HepG2 (cell line): Measurements from ENCODE around the gene TRPV5. TPM values are rescaled to one million over a fixed set of nuclear protein-coding genes. Genes with fewer than 3 reads are reported as not detected.

Source experiments
- ATAC-seq: fragments of 200-7000 bp; cut with Tn5 transposase; 3 replicates; pipeline ENCODE4 v1.9.1; 2020; ENCODE audit warnings: mild to moderate bottlenecking, moderate library complexity
- BruUV-seq: library from RNA; stranded (reverse); fragments of 400-500 nt; replicated peaks from 2 replicates; lab custom pipeline; 2021; lab: Mats Ljungman, UMichigan
- CTCF ChIA-PET: fragments of 300-600 bp; formaldehyde crosslinking; extraction: SDS; loops from one replicate; lab custom pipeline; 2021; ENCODE audit warnings: low total read pairs, inconsistent platforms, low intra/inter-chr PET ratio; lab: Yijun Ruan, JAX
- POLR2A ChIA-PET: fragments of 350-600 bp; sonication (Branson Sonifier 250); formaldehyde crosslinking; loops from one replicate; lab custom pipeline; 2020; ENCODE audit warnings: antibody characterized with exemption, inconsistent platforms; lab: Yijun Ruan, JAX
- DNase-seq: peaks from one replicate; pipeline ENCODE4 v3.0.0-alpha.2; 2015; ENCODE audit warnings: low spot score
- FAIRE-seq: peaks from 3 replicates; lab custom pipeline; 2011; peaks lifted over from hg19 to GRCh38; lab: Jason Lieb, UNC
- H2AFZ ChIP-seq: one replicate; pipeline ENCODE4 v1.6.1; 2011; ENCODE audit warnings: low read length, inconsistent platforms
- H3K27ac ChIP-seq: fragments of 300-600 bp; 3 replicates; pipeline ENCODE4 v1.8.0; 2011; ENCODE audit warnings: mixed run types, mild to moderate bottlenecking, mixed read lengths, low read length, inconsistent platforms; ENCODE audit not compliant: insufficient read depth; ENCODE audit errors: extremely low read length
- H3K27me3 ChIP-seq, 2 experiments: fragments of 200-600 bp in 1 of 2; 2 replicates in 1 of 2; 3 replicates in 1 of 2; pipeline versions ENCODE4 v1.6.0 to v1.8.0; 2011; ENCODE audit warnings: low read length in 2 of 2, mild to moderate bottlenecking in 2 of 2, moderate library complexity in 2 of 2, inconsistent platforms in 1 of 2; ENCODE audit not compliant: insufficient read depth in 2 of 2, control insufficient read depth in 1 of 2
- H3K36me3 ChIP-seq, 2 experiments: fragments of 200-600 bp in 1 of 2; replicated peaks in 1 of 2; 2 replicates in 1 of 2; 3 replicates in 1 of 2; pipeline versions ENCODE4 v1.5.1 to v1.8.0; 2011; ENCODE audit warnings: low read length in 2 of 2, inconsistent platforms in 1 of 2; ENCODE audit not compliant: insufficient read depth in 2 of 2, control insufficient read depth in 1 of 2
- H3K4me1 ChIP-seq: 2 replicates; pipeline ENCODE4 v1.5.1; 2012; ENCODE audit warnings: low read length, inconsistent platforms; ENCODE audit not compliant: insufficient read depth
- H3K4me2 ChIP-seq: 2 replicates; pipeline ENCODE4 v1.6.0; 2011; ENCODE audit warnings: low read depth, low read length, inconsistent platforms
- H3K4me3 ChIP-seq, 3 experiments: fragments of 200-600 bp in 1 of 3; sonication (generic), shearing (Covaris generic) in 1 of 3; replicated peaks in 1 of 3; 2 replicates each; pipeline ENCODE4 v1.5.1; 2011 to 2016; ENCODE audit warnings: low read length in 3 of 3, inconsistent platforms in 2 of 3, low read depth in 2 of 3, mild to moderate bottlenecking in 2 of 3, control low read depth in 1 of 3, mixed read lengths in 1 of 3; ENCODE audit not compliant: insufficient read depth in 1 of 3
- H3K79me2 ChIP-seq: one replicate; pipeline ENCODE4 v1.6.1; 2011; ENCODE audit warnings: low read length, inconsistent platforms; ENCODE audit not compliant: insufficient read depth
- H3K9ac ChIP-seq: 2 replicates; pipeline ENCODE4 v1.6.0; 2011; ENCODE audit warnings: mild to moderate bottlenecking, low read depth, low read length, inconsistent platforms; ENCODE audit not compliant: insufficient read depth
- H3K9me3 ChIP-seq: 2 replicates; pipeline ENCODE4 v1.5.1; 2012; ENCODE audit warnings: mild to moderate bottlenecking, low read length
- H4K20me1 ChIP-seq: 2 replicates; pipeline ENCODE4 v1.6.0; 2011; ENCODE audit warnings: inconsistent platforms, mild to moderate bottlenecking, low read length, moderate library complexity; ENCODE audit not compliant: insufficient read depth
- DPF2 ChIP-seq: sonication (generic); formaldehyde crosslinking; IDR thresholded peaks from 2 replicates; pipeline ENCODE4 v1.4.0; 2020; ENCODE audit warnings: mild to moderate bottlenecking, low read depth, missing genetic modification reagents, borderline replicate concordance
- FOXK1 ChIP-seq: sonication (generic); formaldehyde crosslinking; IDR thresholded peaks from 2 replicates; pipeline ENCODE4 v1.4.0; 2020; ENCODE audit warnings: low read depth, missing genetic modification reagents, borderline replicate concordance
- JUN ChIP-seq: sonication (generic); formaldehyde crosslinking; IDR thresholded peaks from 2 replicates; pipeline ENCODE4 v1.4.0; 2020; ENCODE audit warnings: mild to moderate bottlenecking, missing genetic modification reagents
- KMT2B ChIP-seq: IDR thresholded peaks from 2 replicates; pipeline ENCODE4 v1.6.1; 2016; ENCODE audit warnings: missing genetic modification reagents, missing compliant biosample characterization
- MBD4 ChIP-seq: IDR thresholded peaks from 2 replicates; pipeline ENCODE4 v1.6.1; 2012; ENCODE audit warnings: low read length, inconsistent platforms, borderline replicate concordance
- MIXL1 ChIP-seq: IDR thresholded peaks from 2 replicates; pipeline ENCODE4 v1.6.1; 2016
- MYC ChIP-seq: sonication (generic); formaldehyde crosslinking; IDR thresholded peaks from 2 replicates; pipeline ENCODE4 v1.9.0; 2021; ENCODE audit warnings: missing genetic modification reagents, borderline replicate concordance
- NFKBIZ ChIP-seq: IDR thresholded peaks from 2 replicates; pipeline ENCODE4 v1.6.1; 2018; ENCODE audit warnings: missing genetic modification reagents, missing compliant biosample characterization
- ZNF550 ChIP-seq: sonication (generic); formaldehyde crosslinking; IDR thresholded peaks from 2 replicates; pipeline ENCODE4 v1.4.0; 2020; ENCODE audit warnings: mild to moderate bottlenecking, missing genetic modification reagents, borderline replicate concordance
- ZNF720 ChIP-seq: sonication (generic); formaldehyde crosslinking; IDR thresholded peaks from 2 replicates; pipeline ENCODE4 v1.4.0; 2020; ENCODE audit warnings: missing genetic modification reagents
- ZUFSP ChIP-seq: sonication (generic); formaldehyde crosslinking; IDR thresholded peaks from 2 replicates; pipeline ENCODE4 v1.9.0; 2021; ENCODE audit warnings: missing genetic modification reagents, mild to moderate bottlenecking, borderline replicate concordance
- WGBS: methylation state at CpG from one replicate; pipeline ENCODE4 v1.1.6; 2017; ENCODE audit warnings: low lambda C conversion rate; 5-methylcytosine and 5-hydroxymethylcytosine counted together
- in situ Hi-C: cut with HindIII; loops from 2 replicates; pipeline ENCODE4 v1.10.0; 2017; ENCODE audit warnings: low pct_unique_long_range_greater_than_20kb; ENCODE audit not compliant: extremely low pct_ligation_motif_present
- intact Hi-C: fragments of 100-400 bp; cut with micrococcal nuclease; formaldehyde crosslinking; loops from one replicate; pipeline ENCODE4 v1.10.0; 2022; ENCODE audit not compliant: unreplicated experiment
- polyA plus RNA-seq, 8 experiments: library from polyadenylated mRNA; depleted of rRNA in 3 of 8; stranded (reverse) in 7 of 8; unstranded in 1 of 8; fragments of >200 nt; fragmentation: Illumina TruSeq in 4 of 8; extraction: Trizol in 4 of 8; gene quantifications; 2 replicates each; pipeline versions ENCODE4 v1.2.1 to v1.2.3, GENCODE V29; 2011 to 2016; ENCODE audit warnings: low read depth in 4 of 8, missing spikeins in 1 of 8, mixed read lengths in 1 of 8; ENCODE audit not compliant: insufficient read depth in 1 of 8
- total RNA-seq, 5 experiments: library from RNA; depleted of rRNA; stranded (reverse); fragments of >200 nt; fragmentation: Illumina TruSeq; extraction: Trizol; gene quantifications; 2 replicates each; pipeline ENCODE4 v1.2.3, GENCODE V29; 2016; ENCODE audit warnings: low read depth in 1 of 5
- TF ChIP-seq, protein P1 (sequence below): sonication (generic); formaldehyde crosslinking; IDR thresholded peaks from one replicate; pipeline ENCODE4 v1.5.1; 2020; ENCODE audit warnings: mild to moderate bottlenecking, missing genetic modification reagents; ENCODE audit errors: not compliant biosample characterization

The TRPV5 gene
- total and polyA plus RNA-seq, 2 of the 13 experiments (the other 11 are each of a cell fraction or from before 2014, with no cell fraction given): not detected

GRCh38 chr7:142878315-142878714 is 55.2 kb downstream of the TRPV5 start (continued):
- TF ChIP-seq MBD4 (no peak), NFKBIZ (CRISPR knock-in tag) (no peak)
- TF ChIP-seq, all 625 proteins: peak for 0

DNA sequence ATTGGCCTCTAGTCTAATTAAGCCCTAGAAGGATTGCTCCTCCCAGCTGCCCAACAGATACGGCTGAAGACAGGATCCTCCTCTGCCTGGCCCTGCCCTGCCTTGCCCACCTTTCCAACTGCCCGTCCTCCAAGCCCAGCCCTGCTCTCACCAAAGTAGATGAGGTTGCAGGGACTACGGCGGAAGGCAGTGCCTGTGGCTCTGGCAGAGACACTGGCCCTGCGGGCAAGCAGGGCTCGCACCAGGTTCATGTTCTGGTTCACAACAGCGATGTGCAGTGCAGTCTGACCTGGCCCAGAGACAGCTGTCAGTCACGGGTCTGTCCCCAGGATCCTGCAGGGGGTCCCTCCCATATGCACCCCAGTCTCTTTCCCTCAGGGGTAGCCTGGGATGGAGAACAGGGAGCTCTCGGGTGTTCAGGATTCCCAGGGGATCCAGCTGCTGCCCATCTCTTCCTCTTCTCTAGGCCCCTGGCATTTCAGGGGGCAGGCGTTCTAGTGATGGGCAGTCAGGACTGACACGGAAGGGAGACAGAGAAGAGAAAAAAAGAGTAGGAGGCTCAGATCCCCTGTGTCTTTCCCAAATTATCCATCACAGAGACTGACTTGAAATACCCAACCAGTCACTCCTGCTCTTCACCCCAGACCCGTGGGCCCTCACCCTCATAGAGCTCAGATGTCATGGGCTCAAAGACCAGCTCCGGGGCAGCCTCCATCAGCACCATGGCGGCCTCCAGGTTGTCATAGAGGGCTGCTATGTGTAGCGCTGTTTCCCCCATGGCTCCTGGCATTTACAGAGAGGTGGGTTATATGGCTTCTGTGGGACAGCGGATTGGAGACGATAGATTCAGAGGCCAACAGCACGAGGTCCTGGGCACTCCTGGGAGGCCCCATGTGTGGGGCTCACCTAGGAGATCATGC is 56.3 kb downstream of the TRPV5 start:
- TF ChIP-seq JUN (CRISPR knock-in tag) (no peak), KMT2B (CRISPR knock-in tag) (no peak), ZUFSP (no peak), ZNF550 (CRISPR knock-in tag) (no peak), FOXK1 (no peak), ZNF720 (CRISPR knock-in tag) (no peak), DPF2 (no peak), MYC (no peak), MIXL1 (no peak)
- TF ChIP-seq, protein P1, sequence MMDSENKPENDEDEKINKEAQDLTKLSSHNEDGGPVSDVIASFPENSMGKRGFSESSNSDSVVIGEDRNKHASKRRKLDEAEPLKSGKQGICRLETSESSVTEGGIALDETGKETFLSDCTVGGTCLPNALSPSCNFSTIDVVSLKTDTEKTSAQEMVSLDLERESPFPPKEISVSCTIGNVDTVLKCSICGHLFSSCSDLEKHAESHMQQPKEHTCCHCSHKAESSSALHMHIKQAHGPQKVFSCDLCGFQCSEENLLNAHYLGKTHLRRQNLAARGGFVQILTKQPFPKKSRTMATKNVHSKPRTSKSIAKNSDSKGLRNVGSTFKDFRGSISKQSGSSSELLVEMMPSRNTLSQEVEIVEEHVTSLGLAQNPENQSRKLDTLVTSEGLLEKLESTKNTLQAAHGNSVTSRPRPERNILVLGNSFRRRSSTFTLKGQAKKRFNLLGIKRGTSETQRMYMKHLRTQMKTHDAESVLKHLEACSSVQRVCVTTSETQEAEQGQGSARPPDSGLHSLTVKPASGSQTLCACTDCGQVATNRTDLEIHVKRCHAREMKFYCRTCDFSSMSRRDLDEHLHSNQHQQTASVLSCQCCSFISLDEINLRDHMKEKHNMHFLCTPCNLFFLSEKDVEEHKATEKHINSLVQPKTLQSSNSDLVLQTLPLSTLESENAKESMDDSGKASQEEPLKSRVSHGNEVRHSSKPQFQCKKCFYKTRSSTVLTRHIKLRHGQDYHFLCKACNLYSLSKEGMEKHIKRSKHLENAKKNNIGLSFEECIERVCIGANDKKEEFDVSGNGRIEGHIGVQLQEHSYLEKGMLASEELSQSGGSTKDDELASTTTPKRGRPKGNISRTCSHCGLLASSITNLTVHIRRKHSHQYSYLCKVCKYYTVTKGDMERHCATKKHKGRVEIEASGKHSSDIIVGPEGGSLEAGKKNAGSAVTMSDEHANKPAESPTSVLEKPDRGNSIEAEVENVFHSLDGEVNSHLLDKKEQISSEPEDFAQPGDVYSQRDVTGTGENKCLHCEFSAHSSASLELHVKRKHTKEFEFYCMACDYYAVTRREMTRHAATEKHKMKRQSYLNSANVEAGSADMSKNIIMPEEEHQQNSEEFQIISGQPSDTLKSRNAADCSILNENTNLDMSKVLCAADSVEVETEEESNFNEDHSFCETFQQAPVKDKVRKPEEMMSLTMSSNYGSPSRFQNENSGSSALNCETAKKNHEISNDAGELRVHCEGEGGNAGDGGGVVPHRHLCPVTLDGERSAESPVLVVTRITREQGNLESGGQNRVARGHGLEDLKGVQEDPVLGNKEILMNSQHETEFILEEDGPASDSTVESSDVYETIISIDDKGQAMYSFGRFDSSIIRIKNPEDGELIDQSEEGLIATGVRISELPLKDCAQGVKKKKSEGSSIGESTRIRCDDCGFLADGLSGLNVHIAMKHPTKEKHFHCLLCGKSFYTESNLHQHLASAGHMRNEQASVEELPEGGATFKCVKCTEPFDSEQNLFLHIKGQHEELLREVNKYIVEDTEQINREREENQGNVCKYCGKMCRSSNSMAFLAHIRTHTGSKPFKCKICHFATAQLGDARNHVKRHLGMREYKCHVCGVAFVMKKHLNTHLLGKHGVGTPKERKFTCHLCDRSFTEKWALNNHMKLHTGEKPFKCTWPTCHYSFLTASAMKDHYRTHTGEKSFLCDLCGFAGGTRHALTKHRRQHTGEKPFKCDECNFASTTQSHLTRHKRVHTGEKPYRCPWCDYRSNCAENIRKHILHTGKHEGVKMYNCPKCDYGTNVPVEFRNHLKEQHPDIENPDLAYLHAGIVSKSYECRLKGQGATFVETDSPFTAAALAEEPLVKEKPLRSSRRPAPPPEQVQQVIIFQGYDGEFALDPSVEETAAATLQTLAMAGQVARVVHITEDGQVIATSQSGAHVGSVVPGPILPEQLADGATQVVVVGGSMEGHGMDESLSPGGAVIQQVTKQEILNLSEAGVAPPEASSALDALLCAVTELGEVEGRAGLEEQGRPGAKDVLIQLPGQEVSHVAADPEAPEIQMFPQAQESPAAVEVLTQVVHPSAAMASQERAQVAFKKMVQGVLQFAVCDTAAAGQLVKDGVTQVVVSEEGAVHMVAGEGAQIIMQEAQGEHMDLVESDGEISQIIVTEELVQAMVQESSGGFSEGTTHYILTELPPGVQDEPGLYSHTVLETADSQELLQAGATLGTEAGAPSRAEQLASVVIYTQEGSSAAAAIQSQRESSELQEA (CRISPR knock-in tag): no peak
- Histone ChIP-seq H3K4me3 (no peak overlapping the region), H3K4me2 (no peak overlapping the region), H3K4me1 (no peaks in the 10 kb centered on the region), H3K79me2 (no peaks in the 10 kb centered on the region), H3K9me3 (no peaks in the 10 kb centered on the region), H3K27me3 (peaks cover 1 to 7% of the 10 kb centered on the region in 2 experiments; a peak in 2 of 5 replicates), H3K9ac (no peak overlapping the region), H3K36me3 (no peaks in the 10 kb centered on the region), H3K27ac (no peak overlapping the region), H4K20me1 (no peaks in the 10 kb centered on the region), H2AFZ (no peak overlapping the region)
- in situ Hi-C loops: loop anchor here (10.0 kb wide), 1 partner anchor 338 kb away; no protein-coding TSS in a partner anchor
- ChIA-PET POLR2A (no interaction called here), CTCF (no interaction called here)
- FAIRE-seq: no peak
- no peak for DNase-seq
- intact Hi-C loops: no loop called here
- no TSS peak for BruUV-seq
- WGBS: 20% methylated on average over 6 of the region's 18 CpGs
- no peak for ATAC-seq
